Brain microvascular endothelial cell (primary cell): ENCODE data around the gene GCNT4.

ENCODE experiments used
- DNase-seq: peaks from one replicate; pipeline ENCODE4 v3.0.0-alpha.2; 2020
- H3K27ac ChIP-seq: fragments of 250-450 bp; sonication (Bioruptor Pico); 2 replicates; pipeline ENCODE4 v1.5.1; 2020; ENCODE audit warnings: mild to moderate bottlenecking, moderate library complexity
- H3K27me3 ChIP-seq: fragments of 250-450 bp; sonication (Bioruptor Pico); replicated peaks from 2 replicates; pipeline ENCODE4 v1.5.1; 2020; ENCODE audit warnings: mild to moderate bottlenecking
- H3K36me3 ChIP-seq: fragments of 250-450 bp; sonication (Bioruptor Pico); replicated peaks from 2 replicates; pipeline ENCODE4 v1.5.1; 2020; ENCODE audit warnings: mild to moderate bottlenecking
- H3K4me3 ChIP-seq: 2 replicates; pipeline ENCODE4 v1.5.1; 2011; ENCODE audit warnings: low read depth, mild to moderate bottlenecking, control low read depth, low read length, moderate library complexity
- in situ Hi-C: cut with HindIII; loops from 2 replicates; pipeline ENCODE4 v1.10.0; 2017; ENCODE audit warnings: low sequenced_read_pairs, low pct_ligation_motif_present
- TF ChIP-seq, protein P1 (sequence below): IDR thresholded peaks from 2 replicates; pipeline ENCODE4 v1.5.1; 2011; ENCODE audit warnings: low read depth, mild to moderate bottlenecking, moderate library complexity, low read length, control low read depth, inconsistent platforms; ENCODE audit errors: missing control alignments

The GCNT4 gene

DNA sequence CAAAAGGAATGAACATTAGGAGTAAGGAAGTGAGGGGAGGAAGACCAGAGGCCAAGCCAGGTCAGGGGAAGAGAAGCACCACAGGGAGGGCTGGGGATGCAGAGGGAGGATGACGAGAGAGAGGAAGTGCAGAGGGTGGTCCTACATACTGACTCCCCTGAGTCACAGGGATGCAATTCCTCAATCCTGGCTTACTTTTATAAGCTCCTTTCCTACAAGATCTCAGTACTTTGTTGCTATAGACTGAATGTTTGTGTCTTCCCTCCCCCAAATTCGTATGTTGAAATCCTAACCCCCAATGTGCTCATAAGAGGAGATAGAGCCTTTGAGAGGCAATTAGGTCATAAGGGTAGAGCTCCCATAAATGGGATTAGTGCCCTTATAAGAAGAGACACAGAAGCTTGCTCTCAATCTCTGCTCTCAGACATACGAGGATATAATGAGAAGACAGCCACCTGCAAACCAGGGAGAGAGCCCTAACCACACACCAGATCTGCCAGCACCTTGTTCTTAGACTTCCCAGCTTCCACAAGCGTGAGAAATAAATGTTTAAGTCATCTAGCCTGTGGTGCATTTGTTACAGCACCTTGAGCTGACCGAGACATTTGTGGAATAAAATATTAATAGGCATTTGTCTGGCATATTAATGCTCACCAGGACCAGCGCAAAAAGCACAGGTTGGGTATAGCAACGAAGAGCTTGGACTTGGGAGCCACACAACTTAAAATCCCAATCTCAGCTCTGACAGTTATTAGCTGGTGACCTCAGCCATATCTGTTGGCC lies 33.4 kb downstream of the GCNT4 start:
- DNase-seq: no peak
- Histone ChIP-seq H3K4me3 (no peak overlapping the region), H3K36me3 (no peaks in the 10 kb centered on the region), H3K27ac (no peak overlapping the region), H3K27me3 (no peaks in the 10 kb centered on the region)
- in situ Hi-C loops: no loop called here
- TF ChIP-seq, protein P1, sequence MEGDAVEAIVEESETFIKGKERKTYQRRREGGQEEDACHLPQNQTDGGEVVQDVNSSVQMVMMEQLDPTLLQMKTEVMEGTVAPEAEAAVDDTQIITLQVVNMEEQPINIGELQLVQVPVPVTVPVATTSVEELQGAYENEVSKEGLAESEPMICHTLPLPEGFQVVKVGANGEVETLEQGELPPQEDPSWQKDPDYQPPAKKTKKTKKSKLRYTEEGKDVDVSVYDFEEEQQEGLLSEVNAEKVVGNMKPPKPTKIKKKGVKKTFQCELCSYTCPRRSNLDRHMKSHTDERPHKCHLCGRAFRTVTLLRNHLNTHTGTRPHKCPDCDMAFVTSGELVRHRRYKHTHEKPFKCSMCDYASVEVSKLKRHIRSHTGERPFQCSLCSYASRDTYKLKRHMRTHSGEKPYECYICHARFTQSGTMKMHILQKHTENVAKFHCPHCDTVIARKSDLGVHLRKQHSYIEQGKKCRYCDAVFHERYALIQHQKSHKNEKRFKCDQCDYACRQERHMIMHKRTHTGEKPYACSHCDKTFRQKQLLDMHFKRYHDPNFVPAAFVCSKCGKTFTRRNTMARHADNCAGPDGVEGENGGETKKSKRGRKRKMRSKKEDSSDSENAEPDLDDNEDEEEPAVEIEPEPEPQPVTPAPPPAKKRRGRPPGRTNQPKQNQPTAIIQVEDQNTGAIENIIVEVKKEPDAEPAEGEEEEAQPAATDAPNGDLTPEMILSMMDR: no peak

DNA sequence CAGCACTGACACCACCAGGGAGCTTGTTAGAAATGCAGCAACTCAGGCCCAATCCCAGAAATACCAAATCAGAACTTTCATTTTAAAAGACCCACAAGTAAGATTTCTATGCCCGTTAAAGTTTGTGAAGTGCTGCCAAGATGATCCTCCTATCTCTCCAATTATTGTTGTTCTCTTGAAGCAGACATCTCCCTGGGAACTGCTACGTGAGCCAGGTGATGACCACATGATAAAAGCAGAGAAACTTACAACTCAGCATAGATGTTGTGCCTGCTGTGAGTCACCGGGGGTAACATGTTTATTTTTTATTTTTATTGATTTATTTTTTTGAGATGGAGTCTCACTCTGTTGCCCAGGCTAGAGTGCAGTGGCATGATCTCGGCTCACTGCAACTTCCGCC lies 34.4 kb downstream of the GCNT4 start:
- no peaks in the 10 kb centered on the region for H3K36me3 ChIP-seq
- TF ChIP-seq, protein P1: no peak
- no peak overlapping the region for H3K27ac ChIP-seq
- H3K27me3 ChIP-seq: no peaks in the 10 kb centered on the region
- no peak for DNase-seq
- in situ Hi-C loops: no loop called here
- no peak overlapping the region for H3K4me3 ChIP-seq

DNA sequence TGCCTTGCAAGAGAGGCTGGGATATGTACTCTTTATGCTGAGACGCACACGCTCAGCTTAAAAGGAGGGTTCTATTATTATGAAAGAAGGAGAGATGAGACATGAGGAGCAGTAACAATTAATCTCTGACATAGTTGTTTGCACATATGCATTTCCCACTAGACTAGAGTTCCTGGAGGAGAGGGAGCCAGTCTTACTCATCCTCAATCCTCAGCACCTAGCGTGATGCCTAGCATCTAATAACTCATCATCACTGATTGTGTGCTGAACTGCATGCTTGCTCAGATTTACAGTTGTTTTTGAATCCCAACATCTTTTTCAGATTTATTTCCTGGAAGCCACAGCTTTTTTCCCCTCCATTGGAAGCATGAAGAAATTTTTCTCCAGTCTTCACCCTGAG lies 35.5 kb downstream of the GCNT4 start:
- in situ Hi-C loops: no loop called here
- TF ChIP-seq, protein P1: no peak
- Histone ChIP-seq H3K4me3 (no peak overlapping the region), H3K36me3 (no peaks in the 10 kb centered on the region), H3K27me3 (no peaks in the 10 kb centered on the region), H3K27ac (no peak overlapping the region)
- no peak for DNase-seq

DNA sequence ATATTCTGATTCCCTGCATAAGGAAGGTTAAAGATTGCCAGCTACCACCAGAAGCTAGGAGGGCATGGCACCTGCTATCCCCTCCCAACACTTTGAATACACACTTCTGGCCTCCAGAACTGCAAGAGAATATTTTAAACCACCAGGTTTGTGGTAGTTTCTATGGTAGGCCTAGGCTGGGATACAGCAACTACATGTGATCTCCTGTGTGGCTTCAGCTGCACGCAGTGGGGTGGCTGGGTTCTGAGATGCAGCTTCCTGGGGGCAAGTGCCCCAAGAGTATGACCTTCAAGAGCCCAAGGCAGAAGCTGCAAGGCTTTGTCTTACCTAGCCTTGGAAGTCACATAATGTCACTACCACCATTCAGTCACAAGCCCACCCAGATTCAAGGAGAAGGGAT lies 39.6 kb downstream of the GCNT4 start:
- Histone ChIP-seq H3K27ac (no peak overlapping the region), H3K27me3 (no peaks in the 10 kb centered on the region), H3K4me3 (no peak overlapping the region), H3K36me3 (no peaks in the 10 kb centered on the region)
- in situ Hi-C loops: no loop called here
- DNase-seq: no peak
- TF ChIP-seq, protein P1: no peak

DNA sequence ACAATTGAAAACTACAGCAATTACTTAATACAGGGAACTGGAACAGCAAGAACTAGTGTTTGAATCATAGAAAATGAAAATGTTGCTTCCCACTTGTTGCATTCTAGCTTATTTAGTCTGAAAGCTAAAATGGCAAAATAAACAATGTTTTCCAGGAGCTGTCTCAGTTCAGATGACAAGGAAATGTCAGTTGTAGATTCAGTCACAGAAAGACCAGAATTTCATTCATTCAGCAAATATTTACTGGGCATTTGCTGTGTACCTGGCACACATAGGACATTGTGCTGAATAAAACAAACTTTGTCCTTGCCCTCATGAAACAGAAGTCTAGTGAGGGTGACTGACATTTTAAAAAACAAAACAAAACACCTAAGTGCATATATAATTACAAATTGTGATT lies 41.5 kb downstream of the GCNT4 start:
- in situ Hi-C loops: no loop called here
- Histone ChIP-seq H3K27me3 (no peaks in the 10 kb centered on the region), H3K36me3 (no peaks in the 10 kb centered on the region), H3K4me3 (no peak overlapping the region), H3K27ac (no peak overlapping the region)
- no peak for DNase-seq
- TF ChIP-seq, protein P1: no peak
